GM12873 (cell line): Measurements from ENCODE around the gene RTP3.

ENCODE experiments used
- TF ChIP-seq, protein P1 (sequence below): IDR thresholded peaks from 2 replicates; pipeline ENCODE4 v1.5.1; 2012; ENCODE audit warnings: low read depth, mild to moderate bottlenecking, moderate library complexity, low read length, control low read depth; ENCODE audit not compliant: insufficient read depth; ENCODE audit errors: missing control alignments

The RTP3 gene

DNA sequence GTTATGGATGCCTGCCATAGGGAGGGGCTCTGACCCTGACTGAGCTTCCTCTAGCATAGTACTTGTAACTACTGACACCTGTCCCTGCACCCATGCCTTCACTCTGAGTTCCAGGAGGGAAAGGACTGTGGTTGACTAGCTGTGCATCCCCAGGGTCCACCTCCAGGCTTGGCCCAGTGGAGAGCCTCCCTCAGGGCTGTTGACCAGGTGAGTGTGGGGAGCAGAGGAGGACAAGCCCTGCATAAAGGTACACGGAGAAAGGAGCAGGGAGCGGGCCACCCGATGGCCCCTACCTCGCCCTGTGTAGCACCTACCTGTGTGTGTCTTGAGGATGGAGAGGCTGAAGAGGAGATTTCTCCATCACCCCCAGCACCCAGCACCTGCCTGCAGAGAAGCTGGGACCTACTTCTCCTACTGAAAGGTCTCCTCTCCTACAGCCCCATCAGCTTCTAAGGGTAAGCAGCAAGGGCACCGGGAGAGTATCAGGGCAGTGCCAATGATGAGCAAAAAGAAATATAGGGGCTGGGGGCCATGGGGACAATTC is 26.3 kb upstream of the RTP3 start:
- TF ChIP-seq, protein P1, sequence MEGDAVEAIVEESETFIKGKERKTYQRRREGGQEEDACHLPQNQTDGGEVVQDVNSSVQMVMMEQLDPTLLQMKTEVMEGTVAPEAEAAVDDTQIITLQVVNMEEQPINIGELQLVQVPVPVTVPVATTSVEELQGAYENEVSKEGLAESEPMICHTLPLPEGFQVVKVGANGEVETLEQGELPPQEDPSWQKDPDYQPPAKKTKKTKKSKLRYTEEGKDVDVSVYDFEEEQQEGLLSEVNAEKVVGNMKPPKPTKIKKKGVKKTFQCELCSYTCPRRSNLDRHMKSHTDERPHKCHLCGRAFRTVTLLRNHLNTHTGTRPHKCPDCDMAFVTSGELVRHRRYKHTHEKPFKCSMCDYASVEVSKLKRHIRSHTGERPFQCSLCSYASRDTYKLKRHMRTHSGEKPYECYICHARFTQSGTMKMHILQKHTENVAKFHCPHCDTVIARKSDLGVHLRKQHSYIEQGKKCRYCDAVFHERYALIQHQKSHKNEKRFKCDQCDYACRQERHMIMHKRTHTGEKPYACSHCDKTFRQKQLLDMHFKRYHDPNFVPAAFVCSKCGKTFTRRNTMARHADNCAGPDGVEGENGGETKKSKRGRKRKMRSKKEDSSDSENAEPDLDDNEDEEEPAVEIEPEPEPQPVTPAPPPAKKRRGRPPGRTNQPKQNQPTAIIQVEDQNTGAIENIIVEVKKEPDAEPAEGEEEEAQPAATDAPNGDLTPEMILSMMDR, result no peak

DNA sequence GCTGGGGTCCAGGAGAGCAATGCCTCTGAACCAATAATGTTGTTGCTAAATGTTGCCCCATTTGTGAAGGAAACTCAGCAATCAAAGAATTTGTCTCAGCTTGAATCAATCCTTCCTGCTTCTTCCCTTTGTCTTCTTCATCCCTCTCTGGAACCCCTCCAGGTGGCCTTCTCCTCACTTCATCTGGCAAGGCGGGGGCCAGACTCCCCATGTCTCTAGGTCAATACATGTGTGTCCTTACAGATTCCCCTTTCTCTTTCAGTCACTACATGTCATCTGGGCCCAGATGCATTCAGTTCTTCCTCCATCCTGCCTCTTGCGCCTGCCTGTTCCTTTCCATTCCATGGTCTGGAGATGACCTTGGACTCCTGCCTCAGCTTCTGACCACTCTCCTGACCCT is 25.0 kb upstream of the RTP3 start:
- TF ChIP-seq, protein P1, result no peak

DNA sequence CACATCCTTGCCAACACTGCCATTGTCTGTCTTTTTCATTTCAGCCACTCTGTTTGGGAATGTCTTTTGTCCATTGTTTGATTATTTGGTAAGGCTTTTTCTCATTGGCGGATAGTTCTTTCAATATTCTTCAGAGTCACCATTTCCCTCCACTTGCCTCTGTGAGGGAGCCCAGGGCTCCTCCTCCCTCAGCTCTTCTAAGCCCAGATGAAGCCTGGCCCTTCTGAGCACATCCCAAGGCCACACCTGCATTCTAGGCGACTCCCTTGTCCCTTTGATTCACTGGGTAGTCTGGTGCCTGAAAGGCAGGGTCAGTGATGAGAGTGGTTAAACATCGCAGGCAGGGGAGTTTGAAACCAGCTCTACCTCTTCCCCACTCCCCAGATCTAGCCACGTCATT is 20.6 kb upstream of the RTP3 start:
- TF ChIP-seq, protein P1, result no peak

DNA sequence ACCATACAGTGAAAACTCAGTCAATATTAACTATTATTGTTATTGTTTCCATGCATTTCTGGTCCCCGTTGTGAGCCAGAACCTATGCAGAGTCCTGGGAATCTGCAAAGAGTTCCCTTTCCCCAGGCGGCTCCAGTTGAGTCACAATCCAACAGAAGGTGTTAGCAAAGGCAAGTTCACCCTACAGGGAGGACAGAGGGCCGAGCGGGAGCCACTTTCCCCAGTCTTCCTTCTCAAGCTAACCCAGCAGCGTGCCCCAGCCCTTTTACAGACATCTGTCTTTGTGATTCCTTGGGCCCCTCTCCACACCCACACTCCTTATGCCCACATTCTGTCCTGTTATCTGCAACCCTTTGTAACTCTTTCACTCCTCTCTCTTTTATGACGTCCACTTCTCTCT is 20.0 kb upstream of the RTP3 start:
- TF ChIP-seq, protein P1, result no peak

DNA sequence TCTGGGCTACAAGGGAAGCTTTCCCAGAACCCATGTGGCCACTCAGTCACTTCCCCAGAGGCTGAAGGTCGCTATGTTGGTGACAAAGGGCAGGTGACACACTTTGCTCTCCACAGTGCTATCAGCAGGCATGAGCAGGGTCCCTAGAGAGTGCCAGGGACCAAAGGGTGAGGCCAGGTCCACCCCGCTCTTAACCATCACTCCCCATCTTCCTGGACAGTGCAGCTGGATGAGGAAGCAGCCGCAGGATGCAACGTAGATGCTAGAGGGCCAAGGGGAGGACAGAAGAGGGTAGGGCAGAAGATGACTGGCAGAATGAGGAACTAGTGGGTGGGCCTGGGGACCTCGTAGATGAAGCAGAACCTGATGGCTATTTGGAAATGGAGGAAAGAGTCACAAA is 19.4 kb upstream of the RTP3 start:
- TF ChIP-seq, protein P1, result no peak

DNA sequence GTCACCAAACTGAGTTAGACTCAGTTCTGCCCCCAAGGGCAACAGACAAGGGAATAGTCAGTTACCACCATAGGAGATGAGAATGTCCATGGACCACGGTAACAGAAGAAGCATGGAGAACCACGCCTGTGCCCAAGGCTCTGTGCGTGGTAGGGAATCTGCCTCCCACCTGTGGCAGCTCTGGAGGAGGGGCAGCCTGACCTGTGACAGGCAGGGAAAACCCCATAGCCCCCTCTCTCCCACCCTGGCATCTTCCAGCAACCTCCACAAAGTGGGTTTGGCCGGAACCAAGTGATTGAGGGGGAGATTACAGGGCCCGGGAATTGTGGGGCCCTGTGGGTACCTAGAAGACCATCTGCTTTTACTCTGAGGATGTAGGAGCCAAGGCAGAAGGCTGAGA is 18.8 kb upstream of the RTP3 start:
- TF ChIP-seq, protein P1, result no peak

DNA sequence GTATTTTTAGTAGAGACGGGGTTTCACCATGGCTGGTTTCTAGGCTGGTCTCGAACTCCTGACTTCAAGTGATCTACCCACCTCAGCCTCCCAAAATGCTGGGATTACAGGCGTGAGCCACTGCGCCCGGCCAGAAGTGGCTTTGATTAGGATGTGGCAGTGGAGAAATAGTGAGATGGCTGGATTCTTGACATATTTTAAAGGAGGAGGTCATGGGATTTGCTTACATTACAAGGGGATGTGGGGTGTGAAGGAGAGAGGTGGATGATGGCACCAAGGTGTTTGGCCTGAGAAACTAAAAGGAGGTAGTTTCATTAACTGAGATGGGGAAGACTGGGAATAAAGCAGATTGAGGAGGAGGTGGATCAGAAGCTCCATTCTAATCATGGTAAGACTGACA is 18.1 kb upstream of the RTP3 start:
- TF ChIP-seq, protein P1, result no peak
